ENCODE data around the gene NCAPD2. TPM values are rescaled to one million over a fixed set of nuclear protein-coding genes. Genes with fewer than 3 reads are reported as not detected.
A peak's percentile ranks its signal among the peaks of the same experiment; 100 is the strongest.

Gene NCAPD2
- total and polyA plus RNA-seq, 7 donors: 9.0 to 89.5 (median 13.3) TPM

GRCh38 chr12:6461401-6462233 is 32.3 kb upstream of the NCAPD2 start:
- TF ChIP-seq POLR2AphosphoS5 (IDR thresholded peaks at IDR 0.05): no peak
- no peak for TF ChIP-seq CTCF (IDR thresholded peaks at IDR 0.05)
- no peak for TF ChIP-seq EP300 (IDR thresholded peaks at IDR 0.05)
- TF ChIP-seq POLR2A (IDR thresholded peaks at IDR 0.05): no peak
- peak; percentile 79 for DNase-seq
- Histone ChIP-seq H3K4me3 (no peak overlapping the region), H3K36me3 (peaks cover 52 to 96% (median 66%) of the 10 kb centered on the region in 4 donors), H3K27ac (peak overlapping the region in 3 of 4 donors; percentile 39 to 48 (median 44)), H3K9me3 (no peaks in the 10 kb centered on the region), H3K4me1 (peaks cover 0 to 12% (median 4%) of the 10 kb centered on the region in 4 donors), H3K27me3 (no peaks in the 10 kb centered on the region)
- intact Hi-C loops (cut with DNase I): no loop called here
- 44 to 83% methylated on average over 15 of the region's 15 CpGs for WGBS, 2 donors

GRCh38 chr12:6462234-6462995 is 31.5 kb upstream of the NCAPD2 start:
- Histone ChIP-seq H3K9me3 (no peaks in the 10 kb centered on the region), H3K36me3 (peaks cover 50 to 89% (median 58%) of the 10 kb centered on the region in 4 donors), H3K27me3 (no peaks in the 10 kb centered on the region), H3K4me1 (peaks cover 0 to 13% (median 4%) of the 10 kb centered on the region in 4 donors), H3K4me3 (no peak overlapping the region), H3K27ac (peak overlapping the region in 3 of 4 donors; percentile 39 to 48 (median 44))
- intact Hi-C loops (cut with DNase I): no loop called here
- no peak for DNase-seq
- 85 to 89% methylated on average over 14 of the region's 14 CpGs for WGBS, 2 donors
- TF ChIP-seq EP300 (IDR thresholded peaks at IDR 0.05) (no peak), CTCF (IDR thresholded peaks at IDR 0.05) (no peak), POLR2A (IDR thresholded peaks at IDR 0.05) (no peak), POLR2AphosphoS5 (IDR thresholded peaks at IDR 0.05) (no peak)

GRCh38 chr12:6463216-6463615 is 30.7 kb upstream of the NCAPD2 start:
- TF ChIP-seq EP300 (IDR thresholded peaks at IDR 0.05) (no peak), POLR2AphosphoS5 (IDR thresholded peaks at IDR 0.05) (no peak), CTCF (IDR thresholded peaks at IDR 0.05) (no peak), POLR2A (IDR thresholded peaks at IDR 0.05) (no peak)
- intact Hi-C loops (cut with DNase I): no loop called here
- Histone ChIP-seq H3K4me1 (peaks cover 0 to 21% (median 12%) of the 10 kb centered on the region in 4 donors), H3K9me3 (no peaks in the 10 kb centered on the region), H3K27me3 (no peaks in the 10 kb centered on the region), H3K4me3 (no peak overlapping the region), H3K36me3 (peaks cover 43 to 81% (median 54%) of the 10 kb centered on the region in 4 donors), H3K27ac (peak overlapping the region in 3 of 4 donors; percentile 36 to 48 (median 44))
- WGBS, 2 donors: 61 to 70% methylated on average over 7 of the region's 7 CpGs
- no peak for DNase-seq

- DNase-seq: no peak
- Histone ChIP-seq H3K9me3 (no peaks in the 10 kb centered on the region), H3K36me3 (peaks cover 37 to 75% (median 48%) of the 10 kb centered on the region in 4 donors), H3K27ac (peak overlapping the region in 3 of 4 donors; percentile 25 to 40 (median 36)), H3K4me3 (no peak overlapping the region), H3K27me3 (no peaks in the 10 kb centered on the region), H3K4me1 (peaks cover 0 to 28% (median 18%) of the 10 kb centered on the region in 4 donors)
- intact Hi-C loops (cut with DNase I): no loop called here
- 85 to 86% methylated on average over 6 of the region's 6 CpGs for WGBS, 2 donors
- no peak for TF ChIP-seq EP300 (IDR thresholded peaks at IDR 0.05)
- no peak for TF ChIP-seq POLR2AphosphoS5 (IDR thresholded peaks at IDR 0.05)
- no peak for TF ChIP-seq POLR2A (IDR thresholded peaks at IDR 0.05)
- no peak for TF ChIP-seq CTCF (IDR thresholded peaks at IDR 0.05)
These were observed 30.0 kb upstream of the NCAPD2 start for GRCh38 chr12:6463858-6464257.
